Heart left ventricle (tissue), 13 donors: ENCODE measurements around the gene LYST.

Experiments used
- CTCF ChIP-seq, 12 donors: fragments of 200-600 bp; sonication (generic) in 4 of 12; IDR thresholded peaks; one replicate each; pipeline versions ENCODE4 v1.5.0 to v1.8.0; 2018 to 2022; ENCODE audit warnings: antibody characterized with exemption in 12 of 12, mild to moderate bottlenecking in 5 of 12
- POLR2A ChIP-seq, 2 donors: fragments of 450-650 bp; IDR thresholded peaks; one replicate each; pipeline ENCODE4 v1.6.1; 2017; ENCODE audit warnings: antibody characterized with exemption in 2 of 2, mild to moderate bottlenecking in 2 of 2, moderate library complexity in 2 of 2
- donor health status: ischemic (EF 13 %, LVEDD 7.1; RV severe dilation, severe dysfunction).
- donor health status: DM: no; HTN: yes; CAD: no.
- donor health status: DM: no; HTN: no; CAD: no.
- donor health status: ischemic (EF 25% LVEDD 6.9; RV normal size, moderate dysfunction).
- donor health status: ischemic (EF 25% LVEDD 5.7; RV mildly dilated, moderate dysfunction).
- donor health status: ischemic (EF 35%, LVEDD 5.7; RV mildly dilated, moderate dysfunction).
- donor health status: nonischemic (EF 11% LVEDD 7.7; RV severe dilation, severe dysfunction).
- donor health status: DM: yes; HTN: yes; CAD: no.
- donor health status: PGD.
- donor health status: ischemic (EF 29% LVEDD 5.4; RV normal size, mild dysfunction).
- donor health status: nonischemic (EF 23%, LVEDD 6.1; RV moderate dilation, normal function).

- TF ChIP-seq CTCF (IDR thresholded peaks at IDR 0.05) (no peak), POLR2A (IDR thresholded peaks at IDR 0.05) (no peak)
Observed at GRCh38 chr1:235679644-235680043, 187.1 kb downstream of the LYST start.
